SH-SY5Y (cell line): Measurements from ENCODE around the gene WSB1.

Source experiments
- GATA2 ChIP-seq: IDR thresholded peaks from 2 replicates; pipeline ENCODE4 v1.6.1; 2011; ENCODE audit warnings: mild to moderate bottlenecking, low read depth, low read length
- GATA3 ChIP-seq: IDR thresholded peaks from 2 replicates; pipeline ENCODE4 v1.6.1; 2011; ENCODE audit warnings: low read depth, mild to moderate bottlenecking, low read length, moderate library complexity

- TF ChIP-seq GATA2 (no peak), GATA3 (no peak)
Observed at GRCh38 chr17:27353033-27353460, 59.1 kb downstream of the WSB1 start.
